GM12864 (cell line): ENCODE results near the gene ATR.
"Not testable (repeated sequence)": the region's sequence is repeated elsewhere in the genome, so short reads cannot be mapped to it uniquely, and the experiment has no call there.

ENCODE experiments used
- DNase-seq: peaks from one replicate; pipeline ENCODE4 v3.0.0-alpha.2; 2011; ENCODE audit warnings: low read depth
- H3K4me3 ChIP-seq: 2 replicates; pipeline ENCODE4 v1.5.1; 2011; ENCODE audit warnings: mild to moderate bottlenecking, low read depth, low read length, control low read depth
- CTCF ChIP-seq: IDR thresholded peaks from 2 replicates; pipeline ENCODE4 v1.5.1; 2011; ENCODE audit warnings: low read depth, mild to moderate bottlenecking, moderate library complexity, low read length, control low read depth, inconsistent platforms; ENCODE audit errors: missing control alignments

ATR gene

GRCh38 chr3:142553741-142554140 lies 24.8 kb downstream of the ATR start:
- no peak for DNase-seq
- TF ChIP-seq CTCF: no peak
- H3K4me3 ChIP-seq: no peak overlapping the region

- DNase-seq, H3K4me3 ChIP-seq: not testable (repeated sequence)
These were observed 26.0 kb downstream of the ATR start for GRCh38 chr3:142552579-142552978.

GRCh38 chr3:142549986-142550385 lies 28.5 kb downstream of the ATR start:
- DNase-seq: no peak
- TF ChIP-seq CTCF: no peak
- H3K4me3 ChIP-seq: no peak overlapping the region

- no peak for TF ChIP-seq CTCF
- DNase-seq: no peak
- H3K4me3 ChIP-seq: no peak overlapping the region
These were observed 35.2 kb downstream of the ATR start for GRCh38 chr3:142543307-142543706.

- no peak overlapping the region for H3K4me3 ChIP-seq
- no peak for DNase-seq
- TF ChIP-seq CTCF: no peak
These were observed 36.5 kb downstream of the ATR start for GRCh38 chr3:142542054-142542453.

GRCh38 chr3:142536519-142536918 lies 42.0 kb downstream of the ATR start:
- H3K4me3 ChIP-seq: no peak overlapping the region
- TF ChIP-seq CTCF: no peak
- no peak for DNase-seq

GRCh38 chr3:142534543-142534942 lies 44.0 kb downstream of the ATR start:
- DNase-seq: no peak
- no peak overlapping the region for H3K4me3 ChIP-seq
- TF ChIP-seq CTCF: no peak

GRCh38 chr3:142530296-142530695 lies 48.2 kb downstream of the ATR start:
- no peak for TF ChIP-seq CTCF
- no peak for DNase-seq

More at GRCh38 chr3:142530296-142530695, 48.2 kb downstream of the ATR start:
- H3K4me3 ChIP-seq: no peak overlapping the region
